ENCODE measurements around the gene CDH2. TPM values are rescaled to one million over a fixed set of nuclear protein-coding genes. Genes with fewer than 3 reads are reported as not detected.

CDH2 gene
- total RNA-seq, 1 donor from 2014 or later = 370 TPM

- no peak for DNase-seq
- H3K27ac ChIP-seq (replicated peaks) = no peak overlapping the region
- peaks cover 12% of the 10 kb centered on the region for H3K9me3 ChIP-seq (replicated peaks)
- no peaks in the 10 kb centered on the region for H3K27me3 ChIP-seq (ENCODE audit: low read depth)
- TF ChIP-seq, protein P1, sequence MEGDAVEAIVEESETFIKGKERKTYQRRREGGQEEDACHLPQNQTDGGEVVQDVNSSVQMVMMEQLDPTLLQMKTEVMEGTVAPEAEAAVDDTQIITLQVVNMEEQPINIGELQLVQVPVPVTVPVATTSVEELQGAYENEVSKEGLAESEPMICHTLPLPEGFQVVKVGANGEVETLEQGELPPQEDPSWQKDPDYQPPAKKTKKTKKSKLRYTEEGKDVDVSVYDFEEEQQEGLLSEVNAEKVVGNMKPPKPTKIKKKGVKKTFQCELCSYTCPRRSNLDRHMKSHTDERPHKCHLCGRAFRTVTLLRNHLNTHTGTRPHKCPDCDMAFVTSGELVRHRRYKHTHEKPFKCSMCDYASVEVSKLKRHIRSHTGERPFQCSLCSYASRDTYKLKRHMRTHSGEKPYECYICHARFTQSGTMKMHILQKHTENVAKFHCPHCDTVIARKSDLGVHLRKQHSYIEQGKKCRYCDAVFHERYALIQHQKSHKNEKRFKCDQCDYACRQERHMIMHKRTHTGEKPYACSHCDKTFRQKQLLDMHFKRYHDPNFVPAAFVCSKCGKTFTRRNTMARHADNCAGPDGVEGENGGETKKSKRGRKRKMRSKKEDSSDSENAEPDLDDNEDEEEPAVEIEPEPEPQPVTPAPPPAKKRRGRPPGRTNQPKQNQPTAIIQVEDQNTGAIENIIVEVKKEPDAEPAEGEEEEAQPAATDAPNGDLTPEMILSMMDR (IDR thresholded peaks at IDR 0.05; ENCODE audit: borderline replicate concordance) = no peak
- H3K4me1 ChIP-seq = peaks cover 23% of the 10 kb centered on the region
- intact Hi-C loops (cut with micrococcal nuclease) = no loop called here
- H3K4me3 ChIP-seq = no peak overlapping the region
- H3K36me3 ChIP-seq = no peaks in the 10 kb centered on the region
These were observed 77.7 kb downstream of the CDH2 start for GRCh38 chr18:28099237-28099636.

DNA sequence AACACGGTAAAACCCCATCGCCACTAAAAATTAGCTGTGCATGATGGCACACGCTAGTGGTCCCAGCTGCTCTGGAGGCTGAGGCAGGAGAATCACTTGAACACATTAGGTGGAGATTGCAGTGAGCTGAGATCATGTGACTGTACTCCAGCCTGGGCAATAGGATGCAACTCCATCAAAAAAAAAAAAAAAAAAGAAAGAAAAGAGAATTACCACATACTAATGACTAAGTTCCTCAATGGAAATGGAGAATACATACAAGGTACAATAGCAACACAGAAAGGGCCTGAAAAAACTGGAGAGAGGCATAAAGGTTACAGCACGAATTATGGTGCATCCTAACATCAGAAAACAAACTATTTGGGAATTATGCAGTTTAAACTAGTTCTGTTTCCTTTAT is 81.3 kb downstream of the CDH2 start:
- TF ChIP-seq, protein P1 (IDR thresholded peaks at IDR 0.05; ENCODE audit: borderline replicate concordance) = no peak
- Histone ChIP-seq H3K9me3 (replicated peaks) (peaks cover 12% of the 10 kb centered on the region), H3K27me3 (ENCODE audit: low read depth) (no peaks in the 10 kb centered on the region), H3K27ac (replicated peaks) (no peak overlapping the region), H3K36me3 (no peaks in the 10 kb centered on the region), H3K4me3 (no peak overlapping the region), H3K4me1 (peaks cover 27% of the 10 kb centered on the region)
- intact Hi-C loops (cut with micrococcal nuclease) = no loop called here
- no peak for DNase-seq

DNA sequence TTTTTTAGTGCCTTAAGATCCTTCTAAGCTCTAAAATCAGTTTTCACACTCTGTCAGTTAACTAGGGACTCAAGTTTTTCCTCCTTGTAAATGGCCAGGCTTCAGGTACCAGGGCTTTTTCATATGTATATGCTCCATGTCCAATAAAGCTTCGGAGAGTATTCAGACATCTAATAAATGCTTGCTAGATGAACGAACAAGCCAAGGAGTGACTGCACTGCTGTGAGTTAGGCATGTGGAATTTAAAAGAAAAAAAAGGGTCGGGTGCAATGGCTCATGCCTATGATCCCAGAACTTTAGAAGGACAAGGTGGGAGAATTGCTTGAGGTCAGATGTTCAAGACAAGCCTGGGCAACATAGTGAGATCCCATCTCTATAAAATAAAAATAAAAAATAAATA is 81.9 kb downstream of the CDH2 start:
- intact Hi-C loops (cut with micrococcal nuclease) = no loop called here
- H3K27me3 ChIP-seq (ENCODE audit: low read depth) = no peaks in the 10 kb centered on the region
- TF ChIP-seq, protein P1 (IDR thresholded peaks at IDR 0.05; ENCODE audit: borderline replicate concordance) = no peak

GRCh38 chr18:28091197-28091596 is 85.7 kb downstream of the CDH2 start:
- DNase-seq = no peak
- H3K27ac ChIP-seq (replicated peaks) = peak overlapping the region; percentile 54
- TF ChIP-seq, protein P1 (IDR thresholded peaks at IDR 0.05; ENCODE audit: borderline replicate concordance) = no peak
- H3K9me3 ChIP-seq (replicated peaks) = no peaks in the 10 kb centered on the region
- H3K27me3 ChIP-seq (ENCODE audit: low read depth) = no peaks in the 10 kb centered on the region
- H3K4me1 ChIP-seq = peaks cover 65% of the 10 kb centered on the region
- intact Hi-C loops (cut with micrococcal nuclease) = no loop called here
- H3K36me3 ChIP-seq = no peaks in the 10 kb centered on the region
- H3K4me3 ChIP-seq = no peak overlapping the region

More for the DNA sequence above, 81.9 kb downstream of the CDH2 start:
- Histone ChIP-seq H3K4me3 (no peak overlapping the region), H3K4me1 (peaks cover 33% of the 10 kb centered on the region), H3K27ac (replicated peaks) (no peak overlapping the region), H3K36me3 (no peaks in the 10 kb centered on the region), H3K9me3 (replicated peaks) (peaks cover 12% of the 10 kb centered on the region)
- no peak for DNase-seq

DNA sequence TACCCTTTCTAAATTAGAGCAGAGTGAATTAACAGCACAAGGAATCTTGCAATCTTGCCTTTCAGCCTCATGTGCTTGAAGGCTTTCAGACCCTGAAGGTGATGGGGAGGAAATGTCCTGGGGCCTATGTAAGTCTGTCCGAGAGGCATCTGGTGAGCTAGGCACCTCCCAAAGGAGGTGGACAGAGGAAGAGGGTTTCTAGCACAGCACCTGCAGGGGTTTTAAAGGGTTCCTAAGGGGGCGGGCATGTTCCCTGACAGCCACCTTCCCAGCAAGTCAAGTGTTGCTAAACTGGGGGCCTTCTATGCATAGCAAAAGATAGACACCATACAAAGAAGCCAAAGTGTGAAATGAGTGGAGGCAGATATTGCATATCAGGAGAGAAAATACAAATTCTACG is 88.5 kb downstream of the CDH2 start:
- Histone ChIP-seq H3K4me1 (peaks cover 91% of the 10 kb centered on the region), H3K27ac (replicated peaks) (peak overlapping the region; percentile 54), H3K4me3 (no peak overlapping the region), H3K36me3 (no peaks in the 10 kb centered on the region), H3K27me3 (ENCODE audit: low read depth) (no peaks in the 10 kb centered on the region), H3K9me3 (replicated peaks) (no peaks in the 10 kb centered on the region)
- TF ChIP-seq, protein P1 (IDR thresholded peaks at IDR 0.05; ENCODE audit: borderline replicate concordance) = no peak
- DNase-seq = no peak
- intact Hi-C loops (cut with micrococcal nuclease) = no loop called here
